Right renal cortex interstitium (tissue), 3 donors: ENCODE results near the gene CALY. TPM values are rescaled to one million over a fixed set of nuclear protein-coding genes. Genes with fewer than 3 reads are reported as not detected.
"Not testable (repeated sequence)": the region's sequence is repeated elsewhere in the genome, so short reads cannot be mapped to it uniquely, and the experiment has no call there.

Experiments used
- DNase-seq, 3 donors: peaks; one replicate each; pipeline ENCODE4 v3.0.0-alpha.2; 2013; ENCODE audit warnings: low read depth in 3 of 3, low spot score in 2 of 3
- polyA plus RNA-seq, 3 donors: library from polyadenylated mRNA; unstranded; fragments of 120-200 nt; gene quantifications; one replicate each; pipeline ENCODE4 v1.2.1, GENCODE V29; 2013; ENCODE audit not compliant: insufficient read length in 3 of 3

Gene CALY
- not detected for polyA plus RNA-seq

- no peak for DNase-seq
These were observed at the start of gene CALY for GRCh38 chr10:133336577-133337369. TSS of gene CALY (minus strand) at chr10:133336896. CDS start at chr10:133328989, 7,907 bp downstream.

GRCh38 chr10:133385214-133385613, 48.5 kb upstream of the CALY start:
- DNase-seq: no peak

GRCh38 chr10:133384071-133384470, 47.4 kb upstream of the CALY start:
- no peak for DNase-seq

DNA sequence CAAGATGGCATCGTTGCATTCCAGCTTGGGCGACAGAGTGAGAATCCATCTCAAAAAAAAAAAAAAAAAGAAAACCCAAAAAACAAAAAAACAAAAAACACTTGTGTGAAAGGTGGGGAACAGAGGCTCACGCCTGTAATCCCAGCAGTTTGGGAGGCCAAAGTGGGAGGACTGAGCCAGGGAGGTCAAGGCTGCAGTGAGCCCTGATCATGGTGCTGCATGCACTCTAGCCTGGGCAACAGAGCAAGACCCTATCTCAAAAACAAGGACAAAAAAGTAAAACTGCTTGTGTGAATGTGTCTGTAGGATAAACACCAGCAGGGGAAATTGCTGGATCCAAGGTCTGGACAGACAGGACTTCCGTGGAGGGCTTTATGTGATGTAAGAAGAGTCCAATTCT, 46.9 kb upstream of the CALY start:
- DNase-seq: no peak

DNA sequence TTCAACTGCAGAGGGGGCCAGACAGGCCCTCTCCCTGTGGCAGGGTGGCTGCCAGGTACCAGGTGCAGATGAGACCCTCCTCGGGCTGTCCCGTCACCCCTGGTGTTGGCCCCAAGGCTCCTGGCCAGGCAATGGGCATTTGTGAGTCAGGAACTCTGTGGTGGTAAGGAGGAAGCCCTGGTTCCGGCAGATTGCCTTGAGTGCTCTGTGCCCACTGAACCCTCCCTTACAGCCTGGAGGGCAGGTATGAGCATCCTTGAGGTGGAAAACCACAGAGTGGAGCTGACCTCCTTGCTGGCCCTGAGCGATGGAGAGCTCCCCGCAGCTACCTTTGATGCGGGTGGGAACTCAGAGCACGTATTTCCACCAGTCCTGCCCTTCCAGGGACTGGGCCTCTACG, 44.3 kb upstream of the CALY start:
- no peak for DNase-seq

DNA sequence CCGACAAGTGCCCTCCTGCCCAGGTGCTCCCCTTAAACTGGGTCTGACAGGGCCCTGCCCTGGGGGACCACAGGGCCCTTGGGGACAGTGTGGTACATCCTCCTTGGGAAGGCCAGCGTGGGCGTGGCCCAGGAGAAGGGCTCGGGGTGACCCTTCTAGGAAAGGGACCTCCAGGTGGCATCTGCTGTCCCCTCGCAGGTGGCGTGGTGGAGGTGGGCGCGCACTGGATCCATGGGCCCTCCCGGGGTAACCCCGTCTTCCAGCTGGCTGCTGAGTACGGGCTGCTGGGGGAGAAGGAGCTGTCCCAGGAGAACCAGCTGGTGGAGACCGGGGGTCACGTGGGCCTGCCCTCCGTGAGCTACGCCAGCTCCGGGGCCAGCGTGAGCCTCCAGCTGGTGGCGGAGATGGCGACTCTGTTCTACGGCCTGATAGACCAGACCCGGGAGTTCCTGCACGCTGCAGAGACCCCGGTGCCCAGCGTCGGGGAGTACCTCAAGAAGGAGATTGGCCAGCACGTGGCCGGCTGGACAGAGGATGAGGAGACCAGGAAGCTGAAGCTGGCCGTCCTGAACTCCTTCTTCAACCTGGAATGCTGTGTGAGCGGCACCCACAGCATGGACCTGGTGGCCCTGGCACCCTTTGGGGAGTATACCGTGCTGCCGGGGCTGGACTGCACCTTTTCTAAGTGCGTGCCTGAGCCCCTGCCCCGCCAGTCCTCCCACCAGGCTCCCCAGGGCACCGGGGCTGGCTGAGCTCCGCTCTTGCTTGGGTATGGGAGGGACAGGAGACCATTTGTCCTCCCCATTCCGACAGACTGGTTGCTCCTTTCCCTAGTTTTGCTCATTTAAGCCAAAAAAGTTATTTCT, 43.3 kb upstream of the CALY start:
- no peak for DNase-seq

GRCh38 chr10:133379152-133379800, 42.6 kb upstream of the CALY start, which contains the start of gene PAOX:
TSS of gene PAOX (plus strand) at chr10:133379262. CDS start at chr10:133379317, 55 bp downstream.
- DNase-seq: no peak

DNA sequence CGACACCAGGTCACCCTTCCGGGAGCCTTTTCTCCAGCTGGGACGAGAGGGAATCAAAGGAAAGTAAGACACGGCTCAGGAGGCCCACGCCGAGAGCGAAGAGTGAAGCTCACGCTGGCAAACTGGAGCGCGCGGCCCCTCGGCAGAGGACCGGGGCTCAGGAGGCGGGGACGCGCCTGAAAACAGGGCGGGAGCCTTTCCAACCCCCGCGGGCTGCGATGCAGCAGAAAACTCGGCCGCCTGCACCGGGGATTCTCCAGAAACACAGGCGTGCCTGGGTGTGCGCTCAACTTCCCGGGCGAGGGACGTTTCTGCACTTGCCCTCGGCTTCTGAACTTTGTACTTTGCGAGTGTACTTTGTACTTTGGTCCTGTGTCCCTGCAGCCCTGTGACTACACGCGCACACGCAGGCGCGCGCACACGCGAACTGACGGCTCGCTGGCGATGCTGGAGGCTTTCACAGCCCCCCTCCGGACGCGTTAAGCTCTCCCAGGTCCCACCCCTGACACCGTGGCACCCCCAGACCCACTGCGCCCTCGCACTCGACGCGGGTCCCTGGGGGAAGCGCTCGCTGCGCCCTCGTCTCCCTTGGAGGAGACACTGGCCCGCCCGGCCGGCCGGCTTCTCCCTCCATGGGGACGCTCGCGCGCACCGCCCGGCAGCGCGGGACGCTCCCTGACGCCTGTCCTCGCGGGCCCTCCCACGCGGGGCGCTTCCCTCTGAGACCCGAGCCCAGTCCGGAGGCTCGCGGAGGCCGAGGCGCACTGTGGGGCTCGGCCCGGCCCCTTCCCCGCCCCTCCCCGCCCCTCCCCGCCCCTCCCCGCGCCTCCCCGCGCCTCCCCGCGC, 41.8 kb upstream of the CALY start:
- DNase-seq: peak in 2 of 3 donors; percentile 38 to 45

GRCh38 chr10:133377818-133378250, 41.1 kb upstream of the CALY start:
- DNase-seq: no peak

GRCh38 chr10:133377025-133377817, 40.5 kb upstream of the CALY start:
- no peak for DNase-seq

- DNase-seq: not testable (repeated sequence)
These were observed 39.5 kb upstream of the CALY start for GRCh38 chr10:133376183-133376582.

DNA sequence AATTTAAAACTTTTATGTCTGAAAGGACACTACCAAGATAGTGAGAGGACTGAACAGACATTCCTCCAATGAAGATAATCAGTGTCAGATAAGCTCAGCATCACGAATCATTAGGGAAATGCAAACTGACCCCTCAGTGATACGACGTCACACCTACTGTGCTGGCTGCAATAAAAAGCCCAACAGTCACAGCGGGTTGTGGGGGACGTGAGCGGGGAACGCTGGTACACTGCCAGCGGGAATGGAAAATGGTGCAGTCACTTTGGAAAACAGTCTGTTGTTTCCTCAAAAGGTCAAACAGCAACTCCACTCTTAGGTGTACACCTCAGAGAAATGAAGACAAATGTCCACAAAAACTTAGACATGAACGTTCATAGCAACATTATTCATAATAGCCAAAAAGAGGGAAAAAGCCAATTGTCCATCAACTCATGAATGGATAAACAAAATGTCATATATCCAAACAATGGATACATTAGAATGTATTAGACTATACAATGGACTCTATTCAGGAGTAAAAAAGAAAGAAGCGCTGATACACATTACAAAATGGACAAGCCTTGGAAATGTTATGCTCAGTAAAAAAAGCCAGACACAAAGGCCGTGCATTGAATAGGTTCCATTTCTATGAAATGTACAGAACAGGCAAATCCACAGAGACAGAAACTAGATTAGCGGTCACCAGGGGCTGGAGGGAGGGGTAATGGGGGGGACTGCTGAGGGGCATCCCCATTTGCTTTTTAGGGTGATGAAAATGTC, 38.8 kb upstream of the CALY start:
- no peak for DNase-seq

GRCh38 chr10:133373174-133374090, 36.7 kb upstream of the CALY start, which contains the start of gene ECHS1:
TSS of gene ECHS1 (minus strand) at chr10:133373354. CDS start at chr10:133373333, 21 bp downstream.
- DNase-seq: peak; percentile 66 to 93 (median 82)

GRCh38 chr10:133372507-133372906, 35.8 kb upstream of the CALY start:
- DNase-seq: no peak

DNA sequence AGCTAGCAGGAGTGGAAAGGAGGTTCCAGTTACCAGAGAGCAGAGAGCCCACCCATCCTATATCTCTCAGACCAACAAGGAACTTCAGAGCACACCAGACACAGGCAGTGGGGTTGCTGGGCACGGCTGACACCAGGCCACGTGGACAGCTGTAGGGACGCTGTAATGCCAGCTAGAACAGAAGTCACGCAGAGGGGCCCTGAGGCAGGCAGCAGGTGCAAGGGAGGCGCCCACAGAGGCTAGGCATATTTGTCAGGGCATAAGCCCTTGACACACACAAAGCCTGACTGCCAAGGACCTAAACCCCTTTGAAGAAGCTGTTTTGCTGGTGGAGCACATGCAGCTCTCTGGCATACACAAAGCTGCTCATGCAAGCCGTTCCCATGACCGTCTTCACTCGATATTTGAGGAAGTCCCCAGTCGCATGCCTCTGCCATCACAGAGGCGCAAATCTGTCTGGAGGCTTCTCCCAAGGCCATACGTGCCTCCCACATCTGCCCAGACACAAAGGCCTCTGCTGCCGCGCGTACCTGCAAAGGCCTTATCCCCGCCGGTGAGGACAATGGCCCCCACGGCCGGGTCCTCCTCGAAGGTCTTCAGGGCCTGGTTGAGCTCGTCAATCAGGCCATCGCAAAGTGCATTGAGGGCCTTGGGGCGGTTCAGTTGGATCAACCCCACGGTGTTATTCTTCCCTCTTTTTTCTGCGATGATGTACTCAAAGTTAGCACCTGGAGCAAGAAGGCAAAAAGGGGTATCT, 33.5 kb upstream of the CALY start:
- no peak for DNase-seq

- DNase-seq: no peak
These were observed 31.5 kb upstream of the CALY start for GRCh38 chr10:133368153-133368552.

GRCh38 chr10:133367461-133367860, 30.8 kb upstream of the CALY start:
- not testable (repeated sequence) for DNase-seq
